NCI-H2227 (cell line): ENCODE data around the gene AMZ1.

Experiments used
- DNase-seq: peaks from one replicate; lab custom pipeline; 2025; ENCODE audit not compliant: unreplicated experiment; lab: John Stamatoyannopoulos, UW

AMZ1 gene

GRCh38 chr7:2687881-2688318 is at the start of gene AMZ1:
AMZ1 (plus strand) TSS chr7:2688202; CDS start chr7:2700452, 12,250 bp downstream.
- DNase-seq, result no peak

GRCh38 chr7:2638224-2638991 is 49.6 kb upstream of the AMZ1 start:
- no peak for DNase-seq

GRCh38 chr7:2639181-2639681 is 48.8 kb upstream of the AMZ1 start:
- no peak for DNase-seq

GRCh38 chr7:2639695-2640481 is 48.1 kb upstream of the AMZ1 start:
- DNase-seq, result no peak

- DNase-seq, result no peak
Measured at GRCh38 chr7:2640482-2640830, 47.5 kb upstream of the AMZ1 start.

GRCh38 chr7:2640846-2641316 is 47.1 kb upstream of the AMZ1 start:
- DNase-seq, result no peak

GRCh38 chr7:2641406-2642393 is 46.3 kb upstream of the AMZ1 start:
- DNase-seq, result no peak

- DNase-seq, result no peak
Measured at GRCh38 chr7:2643386-2644219, 44.4 kb upstream of the AMZ1 start.

- no peak for DNase-seq
Measured at GRCh38 chr7:2644220-2644561, 43.8 kb upstream of the AMZ1 start.

- DNase-seq, result no peak
Measured at GRCh38 chr7:2644562-2645273, 43.3 kb upstream of the AMZ1 start.

GRCh38 chr7:2645274-2645868 is 42.6 kb upstream of the AMZ1 start:
- DNase-seq, result no peak

- no peak for DNase-seq
Measured at GRCh38 chr7:2646336-2646679, 41.7 kb upstream of the AMZ1 start.

- DNase-seq, result no peak
Measured at GRCh38 chr7:2646680-2647571, 41.1 kb upstream of the AMZ1 start.

GRCh38 chr7:2647594-2648172 is 40.3 kb upstream of the AMZ1 start:
- no peak for DNase-seq

- no peak for DNase-seq
Measured at GRCh38 chr7:2649139-2649838, 38.7 kb upstream of the AMZ1 start.

- no peak for DNase-seq
Measured at GRCh38 chr7:2649991-2650390, 38.0 kb upstream of the AMZ1 start.

- no peak for DNase-seq
Measured at GRCh38 chr7:2650451-2650850, 37.6 kb upstream of the AMZ1 start.
